Small intestine (tissue), 7 donors: ENCODE data around the gene SLC39A11. TPM values are rescaled to one million over a fixed set of nuclear protein-coding genes. Genes with fewer than 3 reads are reported as not detected.
"Not testable (repeated sequence)": the region's sequence is repeated elsewhere in the genome, so short reads cannot be mapped to it uniquely, and the experiment has no call there.

Experiments
- DNase-seq, 2 donors: peaks; one replicate each; pipeline versions ENCODE4 v3.0.0 to v3.0.0-alpha.2; 2013
- FAIRE-seq: peaks from 2 replicates; lab custom pipeline; 2012; peaks lifted over from hg19 to GRCh38; lab: Jason Lieb, UNC
- H3K27ac ChIP-seq, 3 donors: one replicate each; pipeline ENCODE4 v1.5.1; 2013; ENCODE audit warnings: low read length in 2 of 3, mild to moderate bottlenecking in 2 of 3, control low read depth in 1 of 3, inconsistent platforms in 1 of 3, low read depth in 1 of 3, moderate library complexity in 1 of 3
- H3K27me3 ChIP-seq, 3 donors: one replicate each; pipeline ENCODE4 v1.6.1; 2013; ENCODE audit warnings: low read length in 3 of 3, inconsistent platforms in 1 of 3; ENCODE audit not compliant: control insufficient read depth in 3 of 3, insufficient read depth in 3 of 3
- H3K36me3 ChIP-seq, 3 donors: one replicate each; pipeline ENCODE4 v1.6.1; 2013; ENCODE audit warnings: low read length in 3 of 3, inconsistent platforms in 1 of 3, low read depth in 1 of 3, mild to moderate bottlenecking in 1 of 3, moderate library complexity in 1 of 3; ENCODE audit not compliant: control insufficient read depth in 3 of 3, insufficient read depth in 2 of 3
- H3K4me1 ChIP-seq, 3 donors: one replicate each; pipeline ENCODE4 v1.6.1; 2013; ENCODE audit warnings: low read length in 2 of 3, inconsistent platforms in 1 of 3, low read depth in 1 of 3, mild to moderate bottlenecking in 1 of 3, moderate library complexity in 1 of 3; ENCODE audit not compliant: control insufficient read depth in 3 of 3, insufficient read depth in 2 of 3
- H3K4me3 ChIP-seq, 3 donors: one replicate each; pipeline ENCODE4 v1.5.1; 2013; ENCODE audit warnings: low read length in 3 of 3, control low read depth in 1 of 3, inconsistent platforms in 1 of 3, low read depth in 1 of 3, mild to moderate bottlenecking in 1 of 3, moderate library complexity in 1 of 3
- H3K9me3 ChIP-seq, 2 donors: one replicate each; pipeline ENCODE4 v1.6.1; 2013; ENCODE audit warnings: low read depth in 1 of 2, low read length in 1 of 2; ENCODE audit not compliant: control insufficient read depth in 2 of 2, insufficient read depth in 1 of 2
- WGBS, 3 donors: extraction: QIAGEN DNeasy Blood & Tissue Kit; methylation state at CpG; one replicate each; pipeline ENCODE4 v1.1.7; 2013; 5-methylcytosine and 5-hydroxymethylcytosine counted together
- polyA plus RNA-seq, 4 donors: library from polyadenylated mRNA; stranded (reverse) in 3 of 4; unstranded in 1 of 4; fragments of 200-250 nt in 3 of 4; fragments of 120-200 nt in 1 of 4; gene quantifications; one replicate each; pipeline versions ENCODE4 v1.2.1 to v1.2.3, GENCODE V29; 2013
- donor health status: healthy with polysubstance abuse.
- donor health status: control.
- donor health status: control.
- donor health status: Bipolar disorder and iron deficiency.
- donor health status: healthy.

SLC39A11 gene
- polyA plus RNA-seq, 4 donors, result 2.7 to 53.7 (median 11.3) TPM

DNA sequence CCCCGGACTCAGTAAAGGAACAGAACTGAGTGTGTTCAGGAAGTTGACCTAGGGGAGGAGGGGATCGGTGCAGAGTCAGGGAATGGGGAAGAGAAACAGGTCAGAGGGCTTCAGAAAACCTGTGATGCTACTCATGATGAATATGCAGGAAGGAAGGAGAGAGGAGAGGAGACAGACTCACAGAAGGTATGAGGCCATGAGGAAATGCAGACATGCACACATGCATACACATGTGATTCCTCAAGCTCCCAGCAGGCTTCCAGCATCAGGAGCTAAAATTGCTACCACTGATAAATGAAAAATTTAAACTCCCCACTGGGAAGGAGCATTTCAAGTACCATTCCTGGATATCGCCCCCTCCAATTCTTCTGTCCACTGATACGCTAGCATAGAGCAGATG is 262.6 kb downstream of the SLC39A11 start:
- Histone ChIP-seq H3K36me3 (peaks cover 0 to 9% (median 0%) of the 10 kb centered on the region in 3 donors), H3K4me1 (no peaks in the 10 kb centered on the region), H3K27ac (no peak overlapping the region), H3K27me3 (no peaks in the 10 kb centered on the region), H3K4me3 (no peak overlapping the region), H3K9me3 (peaks cover 0 to 13% of the 10 kb centered on the region in 2 donors)
- FAIRE-seq (no peak), DNase-seq (no peak)
- WGBS, 3 donors, result 84 to 97% (median 91%) methylated on average over 4 of the region's 4 CpGs

DNA sequence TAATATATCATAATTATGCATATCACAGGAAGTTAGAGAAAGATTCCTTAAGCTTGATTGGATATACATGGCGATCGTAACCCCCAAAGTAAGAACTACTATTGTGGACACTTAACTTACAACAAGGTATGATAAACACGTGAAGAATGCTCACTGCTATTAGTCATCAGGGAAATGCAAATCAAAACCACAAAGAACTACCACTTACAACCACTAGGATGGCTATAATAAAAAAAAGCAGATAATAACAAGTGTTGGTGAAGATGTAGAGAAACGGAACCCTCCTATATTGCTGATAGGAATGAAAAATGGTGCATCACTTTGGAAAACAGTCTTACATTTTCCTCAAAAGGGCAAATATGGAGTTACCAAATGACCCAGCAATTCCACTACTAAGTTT is 265.9 kb downstream of the SLC39A11 start:
- peaks cover 0 to 11% (median 0%) of the 10 kb centered on the region in 3 donors for H3K4me1 ChIP-seq
- FAIRE-seq, result no peak
- peaks cover 0 to 13% (median 0%) of the 10 kb centered on the region in 3 donors for H3K36me3 ChIP-seq
- H3K27ac ChIP-seq, result no peak overlapping the region
- 87 to 96% (median 94%) methylated on average over 4 of the region's 4 CpGs for WGBS, 3 donors
- peaks cover 0 to 23% of the 10 kb centered on the region in 2 donors for H3K9me3 ChIP-seq
- DNase-seq, result no peak
- H3K4me3 ChIP-seq, result no peak overlapping the region
- H3K27me3 ChIP-seq, result no peaks in the 10 kb centered on the region

DNA sequence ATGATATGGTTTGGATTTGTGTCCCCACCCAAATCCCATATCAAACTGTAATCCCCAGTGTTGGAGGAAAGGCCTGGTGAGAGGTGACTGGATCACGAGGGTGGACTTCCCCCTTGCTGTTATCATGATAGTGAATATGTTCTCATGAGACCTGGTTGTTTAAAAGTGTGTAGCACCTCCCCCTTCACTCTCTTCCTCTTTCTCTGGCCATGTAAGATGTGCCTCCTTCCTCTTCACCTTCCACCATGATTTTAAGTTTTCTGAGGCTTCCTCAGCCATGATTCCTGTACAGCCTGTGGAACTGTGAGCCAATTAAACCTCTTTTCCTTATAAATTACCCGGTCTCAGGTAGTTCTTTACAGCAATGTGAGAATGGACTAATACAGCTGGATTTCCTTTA is 266.4 kb downstream of the SLC39A11 start:
- Histone ChIP-seq H3K9me3 (peaks cover 0 to 23% of the 10 kb centered on the region in 2 donors), H3K36me3 (peaks cover 0 to 13% (median 0%) of the 10 kb centered on the region in 3 donors), H3K4me1 (peaks cover 0 to 12% (median 0%) of the 10 kb centered on the region in 3 donors)
- DNase-seq, H3K27me3 ChIP-seq, FAIRE-seq, H3K27ac ChIP-seq, H3K4me3 ChIP-seq: not testable (repeated sequence)
- 80 to 93% (median 93%) methylated on average over 2 of the region's 2 CpGs for WGBS, 3 donors

DNA sequence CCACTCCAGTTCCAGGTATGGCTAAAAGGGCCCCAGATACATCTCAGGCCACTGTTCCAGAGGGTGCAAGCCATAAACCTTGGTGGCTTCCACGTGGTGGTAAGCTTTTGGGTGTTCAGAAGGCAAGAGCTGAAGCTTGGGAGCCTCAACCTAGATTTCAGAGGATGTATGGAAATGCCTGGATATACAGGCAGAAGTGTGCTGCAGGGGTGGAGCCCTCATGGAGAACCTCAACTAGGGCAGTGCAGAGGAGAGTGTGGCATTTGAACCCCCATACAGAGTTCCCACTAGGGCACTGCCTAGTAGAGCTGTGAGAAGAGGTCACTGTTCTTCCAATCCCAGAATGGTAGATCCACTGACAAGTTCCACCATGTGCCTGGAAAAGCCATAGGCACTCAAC is 267.3 kb downstream of the SLC39A11 start:
- Histone ChIP-seq H3K36me3 (peaks cover 0 to 19% (median 0%) of the 10 kb centered on the region in 3 donors), H3K27me3 (no peaks in the 10 kb centered on the region), H3K27ac (no peak overlapping the region), H3K4me3 (no peak overlapping the region), H3K4me1 (peaks cover 0 to 12% (median 0%) of the 10 kb centered on the region in 3 donors), H3K9me3 (peaks cover 0 to 23% of the 10 kb centered on the region in 2 donors)
- 42 to 59% (median 45%) methylated on average over 1 of the region's 1 CpG for WGBS, 3 donors
- DNase-seq (no peak), FAIRE-seq (no peak)

DNA sequence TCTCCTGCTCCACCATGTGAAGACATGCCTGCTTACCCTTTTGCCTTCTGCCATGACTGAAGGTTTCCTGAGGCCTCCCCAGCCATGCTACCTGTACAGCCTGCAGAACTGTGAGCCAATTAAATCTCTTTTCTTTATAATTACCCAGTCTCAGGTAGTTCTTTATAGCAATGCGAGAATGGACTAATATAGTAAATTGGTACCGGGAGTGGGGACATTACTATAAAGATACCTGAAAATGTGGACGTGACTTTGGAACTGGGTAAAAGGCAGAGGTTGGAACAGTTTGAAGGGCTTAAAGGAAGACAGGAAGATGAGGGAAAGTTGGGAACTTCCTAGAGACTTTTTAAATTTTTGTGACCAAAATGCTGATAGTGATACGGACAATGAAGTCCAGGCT is 268.2 kb downstream of the SLC39A11 start:
- WGBS, 3 donors, result 97 to 98% (median 97%) methylated on average over 4 of the region's 4 CpGs
- H3K4me3 ChIP-seq, DNase-seq, H3K27ac ChIP-seq, FAIRE-seq, H3K27me3 ChIP-seq: not testable (repeated sequence)
- Histone ChIP-seq H3K9me3 (peaks cover 0 to 23% of the 10 kb centered on the region in 2 donors), H3K4me1 (peaks cover 0 to 12% (median 0%) of the 10 kb centered on the region in 3 donors), H3K36me3 (peaks cover 0 to 16% (median 0%) of the 10 kb centered on the region in 3 donors)

DNA sequence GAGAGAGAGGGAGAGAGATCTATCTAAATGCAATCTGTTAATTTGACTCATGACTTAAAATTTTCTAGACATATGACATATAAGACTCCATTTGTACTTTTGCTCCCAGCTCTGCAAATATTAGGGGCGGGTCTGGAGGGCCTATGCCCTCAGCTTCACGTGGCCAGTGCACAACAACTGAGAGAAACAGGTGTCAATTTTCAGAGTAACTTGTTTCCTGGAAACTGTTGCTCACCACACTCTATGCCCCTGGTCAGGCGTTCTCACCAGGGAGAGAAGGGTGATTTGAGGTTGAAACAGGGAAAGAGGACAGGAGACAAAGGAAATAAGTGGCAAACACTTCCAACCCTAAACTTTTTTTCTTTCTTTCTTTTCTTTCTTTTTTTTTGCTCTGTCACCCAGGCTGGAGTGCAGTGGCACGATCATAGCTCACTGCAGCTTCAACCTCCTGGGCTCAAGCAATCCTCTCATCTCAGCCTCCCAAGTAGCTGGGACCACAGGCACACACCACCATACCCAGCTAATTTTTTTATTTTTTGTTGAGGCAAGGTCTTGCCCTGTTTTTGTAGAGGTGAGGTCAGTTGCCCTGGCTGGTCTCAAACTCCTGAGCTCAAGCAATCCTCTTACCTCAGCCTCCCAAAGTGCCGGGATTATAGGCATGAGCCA is 270.0 kb downstream of the SLC39A11 start:
- DNase-seq (peak; percentile 64 to 91), FAIRE-seq (no peak)
- Histone ChIP-seq H3K27ac (peak overlapping the region in 1 of 3 donors; percentile 77), H3K27me3 (no peaks in the 10 kb centered on the region), H3K4me1 (peaks cover 0 to 12% (median 0%) of the 10 kb centered on the region in 3 donors), H3K36me3 (peaks cover 0 to 18% (median 0%) of the 10 kb centered on the region in 3 donors), H3K9me3 (peaks cover 0 to 23% of the 10 kb centered on the region in 2 donors), H3K4me3 (no peak overlapping the region)
- 43 to 62% (median 51%) methylated on average over 5 of the region's 5 CpGs for WGBS, 3 donors

DNA sequence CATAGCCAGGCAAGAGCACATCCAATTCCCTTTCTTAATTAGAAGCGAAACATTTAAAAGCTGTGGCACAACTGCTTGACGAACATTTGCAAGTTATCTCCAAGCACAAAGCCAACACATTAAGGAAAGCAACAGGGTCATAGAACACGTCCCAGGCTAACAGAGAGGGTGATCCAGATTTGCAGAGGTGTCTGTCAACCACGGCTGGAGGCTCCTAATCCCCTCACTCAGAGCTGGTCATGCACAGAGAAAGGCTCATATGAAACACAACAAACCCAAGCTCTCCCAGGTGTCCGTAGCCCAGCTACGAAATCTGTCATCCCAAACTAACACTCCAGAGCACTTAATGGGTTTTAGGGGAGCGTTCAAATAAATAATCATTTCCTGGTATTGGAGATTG is 276.1 kb downstream of the SLC39A11 start:
- Histone ChIP-seq H3K4me1 (no peaks in the 10 kb centered on the region), H3K27me3 (no peaks in the 10 kb centered on the region), H3K4me3 (no peak overlapping the region), H3K9me3 (peaks cover 0 to 1% of the 10 kb centered on the region in 2 donors), H3K36me3 (peaks cover 0 to 11% (median 0%) of the 10 kb centered on the region in 3 donors), H3K27ac (no peak overlapping the region)
- DNase-seq (no peak), FAIRE-seq (no peak)
- 82 to 95% (median 87%) methylated on average over 7 of the region's 7 CpGs for WGBS, 3 donors

DNA sequence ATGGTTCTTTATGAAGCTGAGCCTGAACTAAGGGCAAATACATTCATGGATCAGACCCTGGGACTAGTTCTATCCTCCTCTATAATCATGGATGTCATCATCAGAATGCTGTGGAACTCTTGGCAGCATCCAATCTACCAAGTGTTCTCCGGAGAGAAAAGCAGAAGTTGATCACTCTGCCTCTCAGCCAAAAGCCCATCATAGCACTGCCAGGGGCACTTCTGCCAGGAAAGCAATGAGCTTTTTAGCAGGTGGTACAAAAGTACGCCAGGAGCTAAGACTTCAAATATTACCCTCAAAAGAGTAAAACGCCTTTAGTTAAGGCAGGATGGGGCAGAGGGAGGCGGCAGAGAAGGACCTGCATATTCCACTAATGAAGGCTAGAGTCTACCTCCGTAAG is 279.0 kb downstream of the SLC39A11 start:
- 90 to 97% (median 95%) methylated on average over 5 of the region's 5 CpGs for WGBS, 3 donors

More for the DNA sequence above, 279.0 kb downstream of the SLC39A11 start:
- Histone ChIP-seq H3K4me1 (no peaks in the 10 kb centered on the region), H3K4me3 (no peak overlapping the region), H3K27ac (no peak overlapping the region), H3K36me3 (peaks cover 0 to 6% (median 0%) of the 10 kb centered on the region in 3 donors), H3K9me3 (peaks cover 0 to 10% of the 10 kb centered on the region in 2 donors), H3K27me3 (no peaks in the 10 kb centered on the region)
- FAIRE-seq (no peak), DNase-seq (no peak)
